Measurements from ENCODE around the gene SLC39A13.

The SLC39A13 gene

GRCh38 chr11:47407746-47408590 lies at the start of gene SLC39A13:
SLC39A13 (plus strand) TSS chr11:47408590; CDS start chr11:47410095, 1,505 bp downstream.
- no peaks in the 10 kb centered on the region for H3K27me3 ChIP-seq (replicated peaks; ENCODE audit: insufficient read depth, low read length)
- H3K9me3 ChIP-seq (replicated peaks; ENCODE audit: insufficient read depth, low read length) = no peaks in the 10 kb centered on the region
- H3F3A ChIP-seq (ENCODE audit: insufficient read depth, low read length) = peaks cover 10% of the 10 kb centered on the region
- H3K4me3 ChIP-seq (ENCODE audit: low read length) = peak within 1 kb of the TSS; percentile 75
- peak within 1 kb of the TSS; percentile 96 for H3K4me2 ChIP-seq (ENCODE audit: low read depth, low read length)
- H3K9me2 ChIP-seq (replicated peaks; ENCODE audit: insufficient read depth, low read length) = no peaks in the 10 kb centered on the region
- peak within 1 kb of the TSS; percentile 97 for H2AFZ ChIP-seq (ENCODE audit: low read length)
- peak; percentile 87 for TF ChIP-seq CTCF (IDR thresholded peaks at IDR 0.05; ENCODE audit: low read length)
- no peak for TF ChIP-seq EZH2 (optimal IDR thresholded peaks at IDR 0.05; ENCODE audit: low read depth, low read length)
- H3K79me2 ChIP-seq (ENCODE audit: low read length) = no peaks in the 10 kb centered on the region
- peak; percentile 96 for DNase-seq
- no peaks in the 10 kb centered on the region for H4K20me1 ChIP-seq (ENCODE audit: insufficient read depth, low read length)
- H3K36me3 ChIP-seq (replicated peaks; ENCODE audit: insufficient read depth, low read length) = no peaks in the 10 kb centered on the region
- peak within 1 kb of the TSS; percentile 74 for H3K9ac ChIP-seq (ENCODE audit: low read length)
- H3K27ac ChIP-seq (ENCODE audit: low read length) = peak within 1 kb of the TSS; percentile 64; the same call in 1 of the 2 replicates
- H3K4me1 ChIP-seq (ENCODE audit: low read length) = peaks cover 15% of the 10 kb centered on the region

DNA sequence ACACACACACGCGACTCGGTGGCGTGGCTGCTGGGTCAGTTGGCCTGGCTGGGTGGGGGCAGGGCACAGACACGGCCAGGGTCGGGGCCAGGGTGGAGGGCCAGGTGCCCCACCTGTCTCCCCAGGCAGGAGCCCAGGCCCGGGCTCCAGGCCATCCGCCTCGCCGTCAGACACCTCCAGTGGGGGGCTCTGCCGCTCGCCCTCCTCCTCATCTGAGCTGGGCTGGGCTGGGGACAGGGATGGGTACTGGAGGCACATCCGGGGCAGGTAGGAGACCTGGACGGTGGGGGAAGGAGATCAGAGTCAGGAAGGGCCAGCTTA lies 49.7 kb upstream of the SLC39A13 start:
- no peak overlapping the region for H3K9ac ChIP-seq (ENCODE audit: low read length)
- no peaks in the 10 kb centered on the region for H3K36me3 ChIP-seq (replicated peaks; ENCODE audit: insufficient read depth, low read length)
- no peak overlapping the region for H3K4me2 ChIP-seq (ENCODE audit: low read depth, low read length)
- H3K27ac ChIP-seq (ENCODE audit: low read length) = no peak overlapping the region
- TF ChIP-seq EZH2phosphoT487 (IDR thresholded peaks at IDR 0.05; ENCODE audit: low read length) (no peak), CTCF (IDR thresholded peaks at IDR 0.05; ENCODE audit: low read length) (no peak), EZH2 (optimal IDR thresholded peaks at IDR 0.05; ENCODE audit: low read depth, low read length) (no peak)
- H3F3A ChIP-seq (ENCODE audit: insufficient read depth, low read length) = no peaks in the 10 kb centered on the region
- H3K4me3 ChIP-seq (ENCODE audit: low read length) = no peak overlapping the region
- no peaks in the 10 kb centered on the region for H3K4me1 ChIP-seq (ENCODE audit: low read length)
- no peaks in the 10 kb centered on the region for H3K9me3 ChIP-seq (replicated peaks; ENCODE audit: insufficient read depth, low read length)
- no peak overlapping the region for H2AFZ ChIP-seq (ENCODE audit: low read length)
- no peaks in the 10 kb centered on the region for H3K27me3 ChIP-seq (replicated peaks; ENCODE audit: insufficient read depth, low read length)
- no peaks in the 10 kb centered on the region for H3K79me2 ChIP-seq (ENCODE audit: low read length)
- no peaks in the 10 kb centered on the region for H4K20me1 ChIP-seq (ENCODE audit: insufficient read depth, low read length)
- no peaks in the 10 kb centered on the region for H3K9me2 ChIP-seq (replicated peaks; ENCODE audit: insufficient read depth, low read length)
- no peak for DNase-seq

- DNase-seq = no peak
- Histone ChIP-seq H4K20me1 (ENCODE audit: insufficient read depth, low read length) (no peaks in the 10 kb centered on the region), H3K9me2 (replicated peaks; ENCODE audit: insufficient read depth, low read length) (no peaks in the 10 kb centered on the region), H3K9ac (ENCODE audit: low read length) (no peak overlapping the region), H3K79me2 (ENCODE audit: low read length) (no peaks in the 10 kb centered on the region), H3K4me3 (ENCODE audit: low read length) (no peak overlapping the region), H3K27ac (ENCODE audit: low read length) (no peak overlapping the region), H2AFZ (ENCODE audit: low read length) (no peak overlapping the region), H3K9me3 (replicated peaks; ENCODE audit: insufficient read depth, low read length) (no peaks in the 10 kb centered on the region), H3K4me2 (ENCODE audit: low read depth, low read length) (no peak overlapping the region), H3K36me3 (replicated peaks; ENCODE audit: insufficient read depth, low read length) (no peaks in the 10 kb centered on the region), H3K27me3 (replicated peaks; ENCODE audit: insufficient read depth, low read length) (no peaks in the 10 kb centered on the region), H3F3A (ENCODE audit: insufficient read depth, low read length) (no peaks in the 10 kb centered on the region), H3K4me1 (ENCODE audit: low read length) (no peaks in the 10 kb centered on the region)
- TF ChIP-seq CTCF (IDR thresholded peaks at IDR 0.05; ENCODE audit: low read length) (no peak), EZH2 (optimal IDR thresholded peaks at IDR 0.05; ENCODE audit: low read depth, low read length) (no peak), EZH2phosphoT487 (IDR thresholded peaks at IDR 0.05; ENCODE audit: low read length) (no peak)
Observed at GRCh38 chr11:47359162-47359561, 49.2 kb upstream of the SLC39A13 start.
